Measurements from ENCODE around the gene ASRGL1.
"Not testable (repeated sequence)": the region's sequence is repeated elsewhere in the genome, so short reads cannot be mapped to it uniquely, and the experiment has no call there.

The ASRGL1 gene

GRCh38 chr11:62337303-62338181, at the start of gene ASRGL1:
Gene ASRGL1 (plus strand): TSS chr11:62337448. CDS start chr11:62337978, 530 bp downstream.
- peak; percentile 58 to 59 for DNase-seq (ENCODE audit: low read depth in 2 of 2)

- DNase-seq (ENCODE audit: low read depth in 2 of 2) = no peak
Observed at GRCh38 chr11:62295504-62295903, 41.7 kb upstream of the ASRGL1 start.

GRCh38 chr11:62298975-62299374, 38.3 kb upstream of the ASRGL1 start, which contains the start of gene SCGB1D4:
Gene SCGB1D4 (minus strand): TSS chr11:62299075. CDS start chr11:62299010, 65 bp downstream.
- no peak for DNase-seq (ENCODE audit: low read depth in 2 of 2)

GRCh38 chr11:62306227-62306626, 31.0 kb upstream of the ASRGL1 start:
- DNase-seq (ENCODE audit: low read depth in 2 of 2) = no peak

GRCh38 chr11:62307950-62308349, 29.3 kb upstream of the ASRGL1 start:
- no peak for DNase-seq (ENCODE audit: low read depth in 2 of 2)

- DNase-seq (ENCODE audit: low read depth in 2 of 2) = no peak
Observed at GRCh38 chr11:62309991-62310390, 27.3 kb upstream of the ASRGL1 start.

- DNase-seq (ENCODE audit: low read depth in 2 of 2) = no peak
Observed at GRCh38 chr11:62315431-62315830, 21.8 kb upstream of the ASRGL1 start.

GRCh38 chr11:62322524-62322923, 14.7 kb upstream of the ASRGL1 start:
- DNase-seq (ENCODE audit: low read depth in 2 of 2) = no peak

- DNase-seq (ENCODE audit: low read depth in 2 of 2) = peak in 1 of 2 donors; percentile 58
Observed at GRCh38 chr11:62324731-62325556, 12.3 kb upstream of the ASRGL1 start.

- not testable (repeated sequence) for DNase-seq (ENCODE audit: low read depth in 2 of 2)
Observed at GRCh38 chr11:62325781-62326180, 11.5 kb upstream of the ASRGL1 start.

- not testable (repeated sequence) for DNase-seq (ENCODE audit: low read depth in 2 of 2)
Observed at GRCh38 chr11:62326719-62327118, 10.5 kb upstream of the ASRGL1 start.

- not testable (repeated sequence) for DNase-seq (ENCODE audit: low read depth in 2 of 2)
Observed at GRCh38 chr11:62327541-62327940, 9.7 kb upstream of the ASRGL1 start.

- DNase-seq (ENCODE audit: low read depth in 2 of 2) = not testable (repeated sequence)
Observed at GRCh38 chr11:62331264-62331663, 6.0 kb upstream of the ASRGL1 start.

- DNase-seq (ENCODE audit: low read depth in 2 of 2) = no peak
Observed at GRCh38 chr11:62333768-62334167, 3.5 kb upstream of the ASRGL1 start.

- not testable (repeated sequence) for DNase-seq (ENCODE audit: low read depth in 2 of 2)
Observed at GRCh38 chr11:62336949-62337302, 322 bp upstream of the ASRGL1 start.

GRCh38 chr11:62338218-62338617, 970 bp downstream of the ASRGL1 start:
- DNase-seq (ENCODE audit: low read depth in 2 of 2) = no peak

- peak; percentile 27 to 29 for DNase-seq (ENCODE audit: low read depth in 2 of 2)
Observed at GRCh38 chr11:62340269-62340901, 3.1 kb downstream of the ASRGL1 start.

GRCh38 chr11:62341588-62341987, 4.3 kb downstream of the ASRGL1 start:
- DNase-seq (ENCODE audit: low read depth in 2 of 2) = no peak

- not testable (repeated sequence) for DNase-seq (ENCODE audit: low read depth in 2 of 2)
Observed at GRCh38 chr11:62343646-62344190, 6.5 kb downstream of the ASRGL1 start.

- DNase-seq (ENCODE audit: low read depth in 2 of 2) = no peak
Observed at GRCh38 chr11:62344210-62344609, 7.0 kb downstream of the ASRGL1 start.

GRCh38 chr11:62345861-62346260, 8.6 kb downstream of the ASRGL1 start:
- DNase-seq (ENCODE audit: low read depth in 2 of 2) = no peak
